Measurements from ENCODE around the gene ARPC5.
"Not testable (repeated sequence)": the region's sequence is repeated elsewhere in the genome, so short reads cannot be mapped to it uniquely, and the experiment has no call there.

ARPC5 gene

DNA sequence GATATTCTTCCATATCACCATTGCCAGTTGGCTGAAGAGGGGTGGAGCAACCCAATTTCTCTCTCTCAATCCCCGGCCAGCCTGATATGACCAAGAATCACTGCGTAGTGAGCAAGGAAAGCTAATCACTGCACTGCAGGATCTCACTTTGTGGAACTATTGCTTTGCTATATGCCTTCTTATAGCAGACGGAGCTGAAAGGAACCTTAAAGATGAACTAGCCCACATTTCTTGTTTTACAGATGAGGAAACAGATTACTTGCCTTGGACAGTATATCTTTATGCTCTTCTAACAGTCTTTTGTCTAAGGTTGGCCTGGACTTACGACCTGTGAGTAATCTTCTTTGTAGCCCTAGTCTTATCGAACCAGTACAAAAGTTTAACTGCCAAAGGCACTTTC is 9.9 kb upstream of the ARPC5 start:
- DNase-seq = peak; percentile 43

DNA sequence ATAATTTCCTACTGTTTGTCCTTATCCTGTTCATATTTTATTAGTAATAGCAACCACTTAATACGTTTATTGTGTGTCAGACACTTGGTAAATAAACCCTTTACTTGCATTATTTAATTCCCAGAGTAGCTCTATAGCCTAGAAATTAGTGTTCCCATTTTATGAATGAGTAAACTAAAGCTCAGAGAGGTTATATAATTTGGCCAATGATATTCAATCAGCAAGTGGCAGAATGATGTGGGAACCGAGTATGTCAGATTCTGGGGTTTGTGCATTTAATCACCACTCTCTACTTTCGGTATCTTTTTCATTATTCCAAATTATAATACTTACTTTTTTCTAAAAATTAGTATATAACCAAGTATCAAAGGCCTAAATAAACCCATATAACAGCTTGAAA is 6.6 kb upstream of the ARPC5 start:
- no peak for DNase-seq

DNA sequence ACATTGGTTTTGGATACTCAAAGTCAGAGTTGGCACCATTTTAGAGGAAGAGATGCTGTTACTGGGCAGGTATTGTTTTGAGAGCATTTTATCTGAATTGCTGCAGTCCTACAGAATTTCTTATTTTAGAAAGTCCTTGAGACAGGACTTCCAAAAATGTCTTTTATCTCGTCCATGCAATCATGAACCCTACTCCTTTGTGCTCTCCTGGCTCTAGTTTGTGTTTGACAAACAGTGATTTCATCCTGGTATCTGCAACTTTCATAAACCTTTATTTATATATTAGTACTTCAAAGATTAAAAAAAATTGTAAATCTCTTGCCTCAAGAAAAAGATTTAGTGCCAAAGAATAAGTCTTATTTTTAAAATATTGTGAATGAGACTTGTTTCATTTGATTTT is 4.6 kb upstream of the ARPC5 start:
- DNase-seq = no peak

DNA sequence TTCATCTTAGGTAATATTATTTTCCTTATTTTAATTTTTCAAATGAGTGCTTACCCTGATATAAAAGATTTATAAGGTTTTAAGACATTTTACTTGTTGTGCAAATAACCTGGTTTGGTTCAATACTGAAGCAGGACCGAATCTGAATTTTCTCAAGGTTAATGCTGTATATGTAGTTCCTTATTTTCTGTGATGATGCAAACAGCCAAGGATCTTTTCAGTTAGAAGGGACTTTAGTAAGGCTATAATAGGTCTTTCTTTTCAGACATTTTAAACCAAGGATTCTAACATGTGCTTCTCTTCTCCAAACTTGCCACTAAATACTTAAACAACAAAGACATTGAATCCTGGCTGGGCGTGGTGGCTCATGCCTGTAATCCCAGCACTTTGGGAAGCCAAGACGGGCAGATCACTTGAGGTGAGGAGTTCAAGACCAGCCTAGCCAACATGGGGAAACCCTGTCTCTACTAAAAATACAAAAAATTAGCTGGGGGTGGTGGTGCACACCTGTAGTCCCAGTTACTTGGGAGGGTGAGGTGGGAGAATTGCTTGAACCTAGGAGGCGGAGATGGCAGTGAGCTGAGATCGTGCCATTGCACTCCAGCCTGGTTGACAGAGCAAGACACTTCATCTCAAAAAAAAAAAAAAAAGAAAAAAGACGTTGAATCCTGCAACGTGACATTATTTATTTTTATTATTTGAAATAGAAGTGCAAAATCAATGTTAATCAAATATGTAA is 3.2 kb upstream of the ARPC5 start:
- DNase-seq = no peak

DNA sequence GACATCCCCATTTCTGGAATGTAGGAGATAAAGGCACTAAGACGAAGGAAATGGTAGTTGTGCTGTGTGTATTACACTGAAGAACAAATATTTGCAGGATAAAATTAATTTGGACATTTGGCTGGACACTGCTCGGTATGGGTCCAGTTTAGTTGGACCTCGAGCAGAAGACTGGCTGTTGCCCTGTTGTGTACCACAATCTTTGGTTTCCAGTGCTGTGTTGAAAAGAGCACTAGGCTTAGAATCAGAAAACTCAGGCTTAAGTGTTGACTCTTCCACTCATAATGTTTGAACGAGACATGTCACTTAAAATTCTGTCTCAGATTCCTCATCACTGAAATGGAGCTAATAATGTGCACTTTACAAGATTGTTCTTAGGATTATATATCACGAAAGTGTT is 1.2 kb upstream of the ARPC5 start:
- DNase-seq = no peak

DNA sequence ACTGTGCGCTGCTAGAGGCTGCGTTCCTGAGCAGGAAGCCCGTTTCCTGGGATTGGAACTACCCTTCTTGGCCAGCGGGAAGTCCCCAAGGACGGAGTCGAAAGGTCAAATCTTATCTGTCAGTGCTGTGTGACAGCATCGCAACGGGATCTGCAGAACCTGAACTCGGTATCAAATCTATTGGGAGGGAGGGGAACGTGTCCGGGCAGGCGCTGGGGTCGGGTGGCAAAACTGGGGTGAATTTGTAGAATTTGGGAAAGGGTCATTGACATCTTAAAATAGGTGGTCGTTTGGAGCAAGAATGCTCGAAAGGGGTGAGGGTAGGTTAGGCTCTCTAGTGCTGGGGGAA is 725 bp upstream of the ARPC5 start:
- DNase-seq = no peak

DNA sequence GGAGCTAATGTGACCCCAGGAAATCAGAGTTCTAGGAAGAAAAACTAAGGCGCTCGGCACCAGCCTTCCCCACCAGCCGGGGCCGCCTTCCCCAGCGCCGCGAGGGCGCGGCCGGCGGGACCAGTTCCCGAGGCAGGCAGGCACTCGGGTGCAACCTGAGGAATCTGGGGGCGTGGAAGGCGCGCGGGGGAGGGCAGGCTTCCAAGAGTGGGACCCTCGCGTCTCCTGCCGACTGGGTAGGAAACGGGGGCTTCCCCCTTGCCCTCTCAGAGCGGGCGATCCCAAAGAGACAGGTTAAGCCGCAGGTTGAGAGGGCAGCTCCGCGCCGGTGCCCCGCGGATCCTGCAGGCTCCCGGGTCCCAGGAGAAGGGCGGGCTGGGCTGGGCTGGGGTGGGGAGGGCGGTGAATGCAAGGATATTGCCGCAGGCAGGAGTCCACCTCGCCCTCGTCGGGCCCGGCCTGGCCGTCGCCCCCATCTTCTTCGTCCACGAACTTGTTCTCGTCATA is 431 bp downstream of the ARPC5 start:
- peak; percentile 70 for DNase-seq

DNA sequence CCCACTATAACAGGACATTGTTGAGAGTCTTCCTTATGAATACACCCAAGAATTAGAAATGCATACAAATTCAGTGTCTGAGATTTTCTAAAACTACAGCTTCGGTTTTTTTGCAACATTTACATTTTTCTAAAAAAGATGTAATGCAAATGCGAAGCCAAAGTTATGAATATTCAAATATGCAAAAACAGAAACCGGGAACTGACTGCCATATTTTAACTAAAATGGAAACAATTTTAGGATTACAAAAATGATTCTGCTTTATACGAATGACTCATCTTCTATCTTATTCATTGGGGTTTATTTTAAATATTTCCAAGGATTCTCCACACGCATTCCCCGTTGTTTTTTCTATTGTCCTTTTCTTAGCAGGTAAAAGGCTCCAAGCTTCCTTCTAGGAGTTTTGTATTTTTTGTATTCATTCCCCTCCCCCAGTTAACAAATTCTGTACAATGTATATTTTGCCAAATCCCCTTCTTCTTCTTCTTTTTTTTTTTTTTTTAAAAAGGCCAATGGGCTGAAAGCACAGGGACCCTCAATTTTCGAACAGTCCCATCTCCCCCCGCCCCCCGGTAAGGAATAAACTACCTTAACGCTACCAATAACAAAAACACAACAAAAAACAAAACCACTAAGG is 1.0 kb downstream of the ARPC5 start:
- DNase-seq = no peak

DNA sequence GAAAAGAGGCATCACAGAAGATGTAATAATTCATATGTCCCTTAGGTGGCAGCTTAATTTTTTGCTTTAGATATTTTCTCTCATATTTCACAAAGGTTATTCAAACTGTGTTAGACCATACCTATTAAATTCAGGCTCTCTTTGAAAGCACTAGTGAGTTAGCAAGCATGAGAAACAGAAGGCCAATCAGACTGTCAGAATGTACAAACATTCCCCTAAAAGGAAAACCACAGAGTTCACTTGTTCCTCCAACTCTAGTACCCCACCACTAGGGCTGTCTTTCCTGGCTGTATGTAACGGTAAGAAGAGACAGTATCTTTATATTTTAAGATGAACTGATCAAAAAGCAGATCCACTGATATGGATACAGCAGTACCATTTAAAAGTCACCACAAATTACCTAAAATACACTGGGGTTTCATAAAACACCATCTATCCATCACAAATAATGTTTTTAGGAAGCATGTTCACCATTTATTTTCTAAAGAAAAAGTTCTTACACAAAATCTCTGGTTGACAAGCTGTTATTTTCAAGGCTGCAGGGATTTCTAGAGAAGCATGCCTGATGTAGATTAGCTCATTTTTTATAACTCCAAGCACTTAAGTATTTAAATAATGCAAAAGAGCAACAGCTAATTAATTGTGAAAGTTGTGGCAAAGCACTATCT is 1.8 kb downstream of the ARPC5 start:
- peak; percentile 73 for DNase-seq

DNA sequence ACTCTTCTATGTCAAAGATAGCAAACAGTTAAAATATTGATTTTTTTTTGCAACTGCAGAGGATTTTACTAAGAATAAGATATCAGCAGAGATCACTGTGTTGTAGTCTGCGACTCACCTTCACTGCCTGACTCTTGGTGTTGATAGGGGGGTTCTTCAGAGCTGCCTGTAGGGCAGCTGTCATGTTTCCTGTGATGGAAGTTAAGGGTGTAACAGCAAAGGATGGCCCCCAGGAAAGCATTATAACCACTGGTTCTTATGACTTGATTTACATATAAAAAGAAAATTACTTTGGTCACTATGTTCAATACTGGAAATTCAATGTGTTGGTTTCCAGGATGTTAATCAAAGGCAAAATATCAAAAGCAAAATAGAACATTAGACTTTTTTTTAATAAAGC is 2.6 kb downstream of the ARPC5 start:
- DNase-seq = peak; percentile 44

DNA sequence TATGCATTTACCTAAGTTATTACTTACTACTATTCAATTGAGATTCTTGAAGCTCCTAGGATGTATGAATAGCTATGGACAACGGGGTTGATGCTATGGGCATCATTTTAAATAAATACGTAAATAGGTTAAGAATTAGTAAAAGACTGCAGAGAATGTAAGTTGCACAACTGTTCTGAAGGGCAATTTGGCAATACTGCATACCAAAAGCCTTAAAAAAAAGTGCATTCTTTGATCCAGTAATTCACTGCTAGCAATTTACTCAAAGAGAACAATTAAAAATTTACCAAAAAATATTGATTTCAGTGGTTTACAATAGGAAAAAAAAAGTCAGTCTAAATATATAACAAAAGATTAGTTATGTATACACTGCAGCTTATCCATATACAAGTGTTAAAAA is 3.5 kb downstream of the ARPC5 start:
- no peak for DNase-seq

DNA sequence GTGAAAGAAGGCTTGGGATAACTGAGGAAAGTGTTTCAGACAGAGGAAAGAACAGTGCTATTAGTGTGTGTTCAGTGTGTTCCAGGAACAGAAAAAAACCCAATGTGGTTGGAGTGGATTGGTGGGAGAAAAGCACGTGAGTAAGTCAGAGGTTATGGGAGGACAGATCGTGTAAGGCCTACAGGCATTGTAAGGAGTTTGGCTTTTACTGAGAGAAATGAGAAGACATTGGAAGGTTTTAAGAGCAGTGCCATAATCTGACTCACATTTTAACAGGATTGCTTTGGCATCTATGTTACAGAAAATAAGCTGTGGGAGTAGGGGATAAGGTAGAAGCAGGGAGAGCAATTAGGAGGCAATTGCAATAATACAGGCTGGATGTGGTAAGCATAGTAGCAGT is 4.8 kb downstream of the ARPC5 start:
- peak; percentile 88 for DNase-seq

DNA sequence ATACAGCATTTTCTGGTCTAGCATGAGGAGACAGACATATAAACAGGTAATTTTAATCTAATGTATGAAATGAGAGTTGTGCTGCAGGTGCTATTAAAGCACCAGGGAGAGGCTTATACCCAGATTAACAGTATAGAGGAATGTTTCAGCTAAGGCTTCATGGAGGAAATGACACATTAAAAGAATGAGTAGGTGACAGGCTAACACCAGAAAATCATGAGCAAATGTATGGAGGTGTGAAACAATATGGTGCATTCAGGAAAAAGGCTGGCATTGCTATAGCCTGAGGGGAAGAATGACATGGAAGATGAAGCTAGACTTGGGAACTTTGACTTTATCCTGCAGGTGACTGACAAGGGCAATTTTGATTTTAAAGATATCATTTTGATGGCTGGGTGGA is 7.0 kb downstream of the ARPC5 start:
- no peak for DNase-seq

DNA sequence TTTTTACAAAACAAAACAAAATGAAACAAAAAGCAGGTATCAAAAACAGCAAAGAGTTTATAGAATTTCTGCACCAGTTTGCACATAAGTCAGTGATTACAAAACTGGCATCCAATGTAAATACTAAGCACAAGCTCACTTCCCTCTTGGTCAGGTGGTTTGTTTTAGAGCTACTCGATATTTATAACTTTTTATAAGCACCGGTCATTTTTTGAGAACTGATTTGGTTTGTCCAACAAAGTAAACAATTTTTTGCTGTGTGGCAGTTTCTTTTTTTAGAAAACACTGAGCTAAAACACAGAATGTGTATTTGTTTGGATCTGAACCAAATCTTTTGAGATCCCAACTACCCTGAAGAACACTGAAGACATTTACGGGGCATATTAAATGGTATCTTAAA is 9.3 kb downstream of the ARPC5 start:
- not testable (repeated sequence) for DNase-seq

DNA sequence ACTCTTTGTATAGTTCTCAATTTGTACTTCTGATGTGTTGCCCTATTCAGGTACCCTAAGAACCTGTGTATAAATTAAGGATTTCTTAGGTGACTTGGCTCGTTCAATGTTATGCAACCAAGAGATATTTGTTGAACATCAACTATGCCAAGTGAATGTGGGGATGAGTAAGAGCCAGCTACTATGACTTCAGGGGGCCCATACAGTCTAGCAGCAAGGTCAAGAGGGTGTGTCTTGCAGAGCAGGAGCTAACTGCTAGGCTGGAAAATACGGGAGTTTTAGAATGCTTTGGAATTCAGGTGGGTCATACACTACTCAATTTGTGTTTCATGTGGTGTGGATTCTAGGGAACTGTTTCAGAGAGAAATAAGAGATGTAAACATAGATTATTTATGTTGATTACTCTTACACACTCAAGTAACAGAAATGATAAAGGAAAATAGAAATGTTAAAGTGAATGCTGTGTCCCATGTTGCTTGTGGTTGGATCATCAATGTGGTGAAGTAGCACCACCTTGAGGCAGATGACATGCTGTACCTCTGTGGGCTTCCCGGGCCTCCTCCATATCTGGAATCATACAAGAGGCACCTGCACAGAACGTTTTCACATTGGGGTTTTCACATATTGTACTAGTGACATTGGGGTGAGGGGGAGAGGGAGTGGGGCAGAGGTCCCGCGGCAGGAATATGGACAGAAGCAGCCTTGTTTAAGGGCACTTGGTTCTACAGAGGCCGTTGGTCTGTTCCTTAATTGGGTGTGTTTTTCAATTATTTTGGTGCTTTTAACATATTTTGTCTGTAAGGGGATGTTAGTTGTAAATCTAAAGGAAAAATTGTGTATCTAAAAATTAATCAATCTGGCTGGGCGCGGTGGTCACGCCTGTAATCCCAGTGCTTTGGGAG is 12.4 kb downstream of the ARPC5 start:
- peak; percentile 83 for DNase-seq

DNA sequence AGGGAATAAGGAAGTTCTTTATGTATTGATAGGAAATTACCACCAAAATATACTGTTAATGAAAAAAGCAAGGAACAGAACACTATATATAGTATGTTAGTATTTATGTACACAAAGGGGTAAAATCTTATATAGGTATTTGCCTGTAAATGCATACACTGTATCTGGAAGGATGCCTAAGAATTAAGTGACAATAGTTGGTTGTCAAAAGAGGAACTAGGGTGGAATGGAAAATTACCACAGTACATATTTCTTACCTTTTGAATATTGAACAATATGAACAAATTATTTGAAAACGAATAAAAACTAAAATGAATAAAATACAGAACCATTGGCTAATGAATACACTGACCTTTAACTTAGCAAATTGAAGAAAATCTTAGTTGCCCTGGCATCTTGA is 13.6 kb downstream of the ARPC5 start:
- DNase-seq = no peak

DNA sequence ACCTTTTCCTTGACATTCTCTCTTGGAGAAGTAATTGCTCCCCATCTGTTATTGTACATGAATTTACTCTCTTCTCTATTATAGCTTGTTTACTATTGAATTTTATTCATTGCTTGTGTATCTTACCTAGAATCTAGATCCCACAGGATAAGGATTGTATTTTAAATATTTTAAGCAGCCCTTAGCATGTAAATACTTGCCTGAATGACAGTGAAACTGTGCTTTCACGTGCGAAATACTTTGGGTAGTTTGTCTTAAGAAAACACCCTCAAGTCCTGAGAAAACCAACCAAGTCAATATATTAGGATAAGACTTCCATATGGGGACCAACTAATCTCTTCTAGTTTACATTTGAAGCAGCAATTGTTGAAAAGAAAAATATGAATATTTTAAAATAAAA is 15.3 kb downstream of the ARPC5 start:
- no peak for DNase-seq

DNA sequence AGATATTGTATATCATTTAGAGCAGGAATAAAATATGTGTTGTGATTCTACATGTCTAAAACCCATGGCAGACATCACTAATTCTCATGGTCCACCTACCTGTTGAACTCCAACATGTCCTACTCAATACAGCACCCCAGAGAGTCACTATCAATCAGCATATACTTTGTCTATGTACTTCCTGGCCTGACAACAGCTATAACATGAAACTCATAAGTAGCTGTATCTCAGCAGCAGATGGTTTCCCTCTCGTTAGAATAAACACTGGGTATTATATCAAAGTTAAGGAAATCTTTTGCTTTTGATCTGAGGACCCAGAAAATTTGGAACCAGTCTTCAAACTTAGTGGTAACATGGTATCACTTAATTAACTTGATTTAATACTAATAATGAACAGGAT is 15.8 kb downstream of the ARPC5 start:
- DNase-seq = no peak

DNA sequence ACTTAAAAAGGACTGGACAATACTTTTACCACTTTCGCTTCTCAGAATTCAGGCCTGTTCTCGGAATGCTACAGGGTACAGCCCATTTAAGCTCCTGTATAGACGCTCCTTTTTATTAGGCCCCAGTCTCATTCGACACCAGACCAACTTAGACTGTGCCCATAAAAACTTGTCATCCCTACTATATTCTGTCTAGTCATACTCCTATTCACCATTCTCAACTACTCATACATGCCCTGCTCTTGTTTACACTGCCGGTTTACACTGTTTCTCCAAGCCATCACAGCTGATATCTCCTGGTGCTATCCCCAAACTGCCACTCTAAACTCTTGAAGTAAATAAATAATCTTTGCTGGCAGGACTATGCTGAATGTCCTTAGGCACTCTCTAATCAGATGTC is 17.4 kb downstream of the ARPC5 start:
- not testable (repeated sequence) for DNase-seq

DNA sequence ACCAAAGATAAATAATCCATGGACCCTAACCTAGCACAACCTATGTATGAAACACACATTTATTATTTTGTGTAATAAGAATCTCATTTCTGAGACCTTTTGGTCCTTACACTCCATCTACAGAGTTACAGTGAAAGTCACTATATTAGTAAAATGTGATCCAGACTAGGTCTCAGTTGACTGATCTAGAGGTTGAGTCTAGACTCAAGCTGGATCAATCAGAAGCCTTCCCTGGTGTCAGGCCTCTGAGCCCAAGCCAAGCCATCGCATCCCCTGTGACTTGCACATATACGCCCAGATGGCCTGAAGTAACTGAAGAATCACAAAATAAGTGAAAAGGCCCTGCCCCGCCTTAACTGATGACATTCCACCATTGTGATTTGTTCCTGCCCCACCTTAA is 22.6 kb downstream of the ARPC5 start:
- DNase-seq = not testable (repeated sequence)

DNA sequence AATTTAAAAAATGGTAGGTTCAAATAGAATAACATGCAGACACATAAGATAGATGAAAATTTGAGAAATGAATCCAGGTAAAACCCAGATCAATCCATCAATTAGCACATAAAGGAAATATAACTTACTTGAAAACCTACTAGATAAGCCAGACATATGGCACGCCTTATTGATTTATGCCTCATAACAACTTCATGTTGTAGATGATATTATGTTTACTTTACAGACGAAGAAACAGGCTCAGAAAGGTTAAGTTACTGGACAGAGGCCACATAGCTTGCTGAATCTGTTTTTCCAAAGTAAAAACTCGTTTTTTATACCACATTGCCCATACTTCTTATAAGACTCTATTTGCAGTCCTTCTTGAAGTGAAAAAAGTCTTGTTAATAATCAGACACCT is 23.2 kb downstream of the ARPC5 start:
- DNase-seq = no peak

DNA sequence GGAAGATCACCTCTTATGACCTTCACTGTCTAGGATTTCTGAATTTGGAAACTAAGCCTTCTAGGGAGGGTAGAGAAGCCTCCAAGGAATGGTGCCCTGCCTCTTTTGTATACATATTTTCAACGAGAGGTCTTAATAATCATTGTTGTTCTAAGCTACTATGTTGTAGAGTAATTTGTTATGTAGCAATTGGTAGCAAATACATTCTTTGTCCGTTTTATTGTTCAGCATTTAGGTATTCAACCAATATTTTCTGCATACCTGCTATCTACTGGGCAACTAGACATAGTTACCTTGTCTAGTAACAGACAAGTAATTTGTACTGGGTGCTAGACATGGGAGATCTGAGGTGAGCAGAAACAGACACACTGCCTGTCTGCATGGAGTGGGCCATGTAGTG is 24.6 kb downstream of the ARPC5 start:
- no peak for DNase-seq

DNA sequence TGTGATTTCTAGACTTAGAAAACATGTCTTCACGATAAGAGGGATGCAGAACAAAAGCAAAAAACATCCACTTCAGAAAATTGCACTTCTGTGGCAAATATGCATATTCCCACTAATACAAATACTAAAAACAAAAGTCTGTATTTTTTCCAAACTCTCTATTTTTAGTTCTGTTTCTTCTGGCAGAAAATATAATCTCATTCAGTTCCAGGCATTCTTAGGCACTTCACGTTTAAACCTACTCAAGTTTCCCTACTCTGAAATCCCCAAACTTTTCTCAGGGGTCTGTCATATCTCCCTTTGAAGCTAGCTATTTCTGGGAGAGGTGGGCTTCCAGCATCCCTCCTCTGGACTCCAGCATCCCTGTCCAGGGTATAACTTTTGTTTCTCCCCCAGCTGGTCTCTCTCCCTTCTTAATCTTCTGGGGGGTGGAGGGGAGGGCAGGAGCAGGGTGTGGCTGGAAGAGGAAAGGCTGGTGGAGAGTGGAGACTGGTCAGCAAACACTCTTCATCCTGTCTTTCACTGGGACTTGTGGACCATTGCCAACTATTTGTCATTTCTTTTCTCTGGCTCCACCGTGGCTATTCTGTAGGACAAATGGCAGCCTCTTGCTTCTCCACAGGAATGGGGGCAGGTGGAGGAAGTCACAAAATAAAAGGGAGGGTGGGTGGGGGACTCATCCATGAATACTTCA is 25.7 kb downstream of the ARPC5 start:
- DNase-seq = no peak

Data from NCI-H82 (cell line).